Keratinocyte (primary cell): ENCODE data around the gene MAGI3.

ENCODE experiments used
- CTCF ChIP-seq, 3 experiments: IDR thresholded peaks in 1 of 3; conservative IDR thresholded peaks in 1 of 3; optimal IDR thresholded peaks in 1 of 3; 2 replicates in 2 of 3; 3 replicates in 1 of 3; pipeline versions ENCODE3 to v1.5.1; 2011; ENCODE audit warnings: low read length in 3 of 3, mild to moderate bottlenecking in 3 of 3, moderate library complexity in 2 of 3, control low read depth in 1 of 3, inconsistent platforms in 1 of 3; ENCODE audit not compliant: insufficient read depth in 2 of 3; ENCODE audit errors: extremely low read depth in 1 of 3
- EZH2 ChIP-seq: IDR thresholded peaks from one replicate; pipeline ENCODE4 v1.6.1; 2012; ENCODE audit warnings: inconsistent platforms, mild to moderate bottlenecking, low read length, moderate library complexity

DNA sequence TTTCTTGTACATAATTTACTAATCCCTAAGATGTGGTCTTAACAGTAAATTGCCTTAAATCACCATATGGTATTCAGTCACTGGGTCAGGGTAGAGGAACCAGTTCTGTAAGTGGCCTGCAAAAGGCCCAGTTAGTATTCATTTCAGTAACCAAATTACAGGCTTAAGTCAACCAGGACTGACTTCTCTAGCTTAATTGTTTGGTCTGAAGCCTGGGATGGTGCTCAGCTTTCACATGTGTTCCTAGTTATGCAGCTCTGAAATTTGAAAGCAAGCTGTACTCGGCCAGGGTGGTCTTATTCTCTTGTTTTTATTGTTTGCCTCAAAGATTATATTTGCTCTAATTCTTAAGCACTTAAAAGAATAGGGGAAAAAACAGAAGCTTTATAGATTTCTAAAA, 144.6 kb downstream of the MAGI3 start:
- TF ChIP-seq CTCF (optimal IDR thresholded peaks at IDR 0.05 in 1 of 3, IDR thresholded peaks at IDR 0.05 in 1 of 3, conservative IDR thresholded peaks at IDR 0.05 in 1 of 3; ENCODE audit: extremely low read depth in 1 of 3, insufficient read depth in 2 of 3, low read length in 3 of 3) (no peak), EZH2 (no peak)
